NCI-H524 (cell line): Measurements from ENCODE around the gene NSL1.
"Not testable (repeated sequence)": the region's sequence is repeated elsewhere in the genome, so short reads cannot be mapped to it uniquely, and the experiment has no call there.

ENCODE experiments used
- DNase-seq, 2 experiments: peaks; one replicate each; lab custom pipeline; 2025; lab: John Stamatoyannopoulos, UW

Gene NSL1, protein sequence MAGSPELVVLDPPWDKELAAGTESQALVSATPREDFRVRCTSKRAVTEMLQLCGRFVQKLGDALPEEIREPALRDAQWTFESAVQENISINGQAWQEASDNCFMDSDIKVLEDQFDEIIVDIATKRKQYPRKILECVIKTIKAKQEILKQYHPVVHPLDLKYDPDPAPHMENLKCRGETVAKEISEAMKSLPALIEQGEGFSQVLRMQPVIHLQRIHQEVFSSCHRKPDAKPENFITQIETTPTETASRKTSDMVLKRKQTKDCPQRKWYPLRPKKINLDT

DNA sequence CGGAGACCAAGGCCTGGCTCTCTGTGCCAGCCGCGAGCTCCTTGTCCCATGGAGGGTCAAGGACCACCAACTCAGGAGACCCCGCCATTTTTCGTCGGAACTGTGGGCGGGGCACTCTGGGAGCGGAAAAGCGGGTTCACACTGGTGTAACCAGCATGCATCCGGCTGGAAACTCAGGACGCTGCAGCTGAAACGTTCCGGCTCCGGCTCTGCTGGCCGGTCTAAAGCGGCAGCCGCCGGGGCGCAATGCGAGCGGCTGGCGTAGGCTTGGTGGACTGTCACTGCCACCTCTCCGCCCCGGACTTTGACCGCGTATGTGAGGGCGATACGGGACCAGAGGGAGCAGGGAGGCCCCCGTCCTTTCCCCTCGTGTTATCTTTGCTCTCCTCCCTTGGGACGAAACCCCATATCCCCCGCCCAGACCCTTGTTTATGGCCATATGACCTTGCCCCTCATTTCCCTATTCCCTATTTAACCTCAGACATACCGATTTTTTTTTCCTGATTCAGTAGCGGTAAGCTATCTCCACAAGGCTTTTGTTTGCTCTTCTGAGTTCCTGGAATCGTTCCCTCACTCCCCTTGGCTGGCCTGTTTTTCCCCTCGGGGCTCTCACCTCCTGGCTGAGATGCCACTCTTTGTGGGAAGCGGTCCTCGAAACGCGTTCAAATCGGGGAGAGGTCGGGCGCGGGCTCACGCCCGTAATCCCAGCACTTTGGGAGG lies at the start of gene NSL1, which contains the start of gene TATDN3:
NSL1 (minus strand) TSS at position 102 of the 720 bp plus-strand sequence; CDS start at position 88, 14 bp downstream.
TATDN3 (plus strand) TSS at position 219 of the 720 bp plus-strand sequence; CDS start at position 247, 28 bp downstream.
- DNase-seq, result peak; percentile 89 to 92

DNA sequence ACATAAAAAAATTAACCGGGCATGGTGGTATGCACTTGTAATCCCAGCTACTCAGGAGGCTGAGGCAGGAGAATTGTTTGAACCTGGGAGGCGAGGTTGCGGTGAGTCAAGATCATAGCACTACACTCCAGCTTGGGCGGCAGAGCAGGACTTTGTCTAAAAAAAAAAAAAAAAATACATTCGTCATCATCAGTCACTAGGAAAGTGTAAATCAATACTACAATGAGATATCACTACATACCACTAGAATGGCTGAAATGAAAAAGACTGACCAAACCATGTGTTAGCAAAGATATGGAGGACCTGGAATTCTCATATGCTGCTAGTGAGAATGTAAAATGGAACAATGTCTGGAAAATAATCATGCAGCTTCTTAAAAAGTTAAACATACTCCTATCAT lies 46.6 kb upstream of the NSL1 start:
- DNase-seq, result no peak

DNA sequence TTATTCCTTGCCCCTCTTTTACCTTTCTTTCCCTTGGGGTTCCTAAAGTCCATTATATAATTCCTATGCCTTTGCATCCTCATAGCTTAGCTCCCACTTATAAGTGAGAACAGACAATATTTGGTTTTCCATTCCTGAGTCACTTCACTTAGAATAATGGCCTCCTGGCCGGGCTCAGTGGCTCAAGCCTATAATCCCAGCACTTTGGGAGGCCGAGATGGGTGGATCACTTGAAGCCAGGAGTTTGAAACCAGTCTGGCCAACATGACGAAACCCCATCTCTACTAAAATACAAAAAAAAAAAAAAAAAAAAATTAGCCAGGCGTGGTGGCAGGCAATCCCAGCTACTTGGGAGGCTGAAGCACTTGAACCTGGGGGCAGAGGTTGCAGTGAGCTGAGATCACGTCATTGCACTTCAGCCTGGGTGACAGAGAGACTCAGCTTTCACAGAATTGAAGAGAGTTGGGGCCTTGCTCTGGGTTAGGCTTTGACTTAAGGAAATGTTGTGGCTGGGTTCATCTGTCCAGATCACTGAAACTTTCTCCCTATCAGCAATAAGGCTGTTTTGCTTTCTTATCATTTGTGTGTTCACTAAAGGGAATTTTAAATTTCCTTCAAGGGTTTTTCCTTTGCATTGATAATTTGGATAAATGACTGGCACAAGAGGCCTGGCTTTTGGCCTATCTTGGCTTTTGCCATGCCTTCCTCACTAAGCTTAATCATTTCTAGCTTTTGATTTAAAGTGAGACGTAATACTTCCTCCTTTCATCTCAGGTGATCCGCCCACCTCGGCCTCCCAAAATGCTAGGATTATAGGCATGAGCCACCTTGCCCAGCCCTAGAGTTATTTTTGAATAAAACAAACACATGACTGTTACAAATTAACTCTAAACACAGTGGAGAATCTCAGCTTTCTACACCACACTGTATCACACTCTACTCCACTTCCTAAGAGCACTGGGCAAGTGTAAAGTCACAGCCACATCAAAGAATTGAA lies 41.9 kb upstream of the NSL1 start:
- not testable (repeated sequence) for DNase-seq

DNA sequence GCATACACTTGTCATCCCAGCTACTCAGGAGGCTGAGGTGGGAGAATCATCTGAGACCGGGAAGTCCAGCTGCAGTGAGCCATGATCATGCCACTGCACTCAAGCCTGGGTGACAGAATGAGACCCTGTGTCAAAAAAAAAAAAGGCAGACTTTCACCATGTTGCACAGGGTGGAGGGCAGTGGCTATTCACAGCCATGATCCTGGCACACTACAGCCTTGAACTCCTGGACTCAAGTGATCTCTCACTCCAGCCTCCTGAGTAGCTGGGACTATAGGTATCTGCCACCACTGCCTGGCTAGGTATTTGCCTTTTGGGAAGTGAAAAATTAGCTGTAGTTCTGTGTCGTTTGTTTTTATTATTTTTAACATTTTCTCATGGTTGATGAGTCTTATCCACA lies 36.8 kb upstream of the NSL1 start:
- no peak for DNase-seq

DNA sequence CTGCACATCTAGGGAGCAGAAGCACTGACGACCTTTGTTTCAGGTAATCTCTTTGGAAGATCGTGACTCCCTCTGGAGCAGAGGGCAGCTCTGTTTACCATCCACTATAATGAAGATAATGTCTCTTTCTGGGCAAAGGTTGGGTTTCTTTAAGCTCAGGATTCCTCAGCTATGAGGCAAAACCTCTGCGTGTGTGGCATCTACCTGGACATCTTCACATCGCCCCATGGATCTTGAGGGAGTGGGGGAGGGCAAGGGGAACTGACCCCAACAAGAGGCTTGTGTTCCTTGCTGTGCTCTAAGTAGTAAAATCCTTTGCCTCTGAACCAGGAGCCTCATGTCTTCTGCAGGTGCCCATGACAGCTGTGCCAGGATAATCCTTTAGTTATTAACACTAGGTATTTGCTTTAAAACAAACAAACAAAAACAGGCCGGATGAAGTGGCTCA lies 36.3 kb upstream of the NSL1 start:
- DNase-seq, result peak; percentile 29 to 67

DNA sequence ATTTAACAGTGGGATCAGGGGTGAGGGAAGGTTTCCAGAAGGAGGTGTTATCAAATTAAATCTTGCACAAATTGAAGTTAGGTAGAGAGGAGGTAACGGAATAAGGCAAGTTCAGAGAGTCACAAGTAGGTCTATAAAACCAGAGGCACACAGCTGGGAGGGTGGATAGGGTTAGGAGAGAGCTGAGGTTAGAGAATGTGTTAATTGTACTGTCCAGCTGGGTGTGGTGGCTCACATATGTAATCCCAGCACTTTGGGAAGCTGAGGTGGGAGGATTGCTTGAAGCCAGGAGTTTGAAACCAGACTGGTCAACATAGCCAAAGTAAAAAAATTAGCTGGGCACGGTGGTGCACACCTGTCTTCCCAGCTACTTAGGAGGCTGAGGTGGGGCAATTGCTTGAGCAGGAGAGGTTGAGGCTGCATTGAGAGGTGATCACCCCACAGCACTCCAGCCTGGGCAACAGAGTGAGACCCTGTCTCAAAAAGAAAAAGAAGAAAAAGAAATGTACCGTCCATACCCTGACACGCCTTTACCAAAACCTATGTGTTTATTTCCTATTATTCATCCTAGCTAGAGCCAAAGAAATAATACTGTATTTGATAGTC lies 35.7 kb upstream of the NSL1 start:
- DNase-seq, result no peak

DNA sequence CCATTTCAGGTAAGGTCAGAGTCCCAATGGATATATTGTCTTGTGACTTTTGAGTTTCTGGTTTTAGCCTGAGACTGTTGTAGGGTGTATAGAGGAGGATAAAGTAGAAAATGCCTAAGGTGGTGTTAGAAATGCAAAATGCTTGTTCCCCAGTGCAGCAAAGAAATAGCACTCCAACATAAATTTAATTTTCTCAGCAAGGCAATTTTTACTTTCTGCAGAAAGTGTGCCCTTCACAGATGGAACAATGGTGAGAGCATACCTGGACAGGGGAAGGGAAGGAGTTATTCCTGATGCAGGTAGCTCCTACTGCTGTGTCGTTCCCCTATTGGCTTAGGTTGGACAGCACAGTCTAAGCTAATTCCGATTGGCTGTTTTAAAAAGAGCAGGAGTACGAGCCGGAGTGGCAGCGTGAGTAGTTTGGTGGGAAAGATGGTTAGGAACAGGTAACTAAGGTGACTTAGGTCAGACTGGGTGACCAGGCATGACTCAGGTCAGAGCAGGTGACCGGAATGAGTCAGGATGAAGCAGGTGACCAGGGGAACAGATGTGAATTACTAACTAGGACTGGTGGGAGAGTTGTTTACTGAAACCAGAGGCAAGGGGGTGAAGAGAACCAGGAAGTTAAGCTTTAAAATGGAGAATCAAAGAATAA lies 34.3 kb upstream of the NSL1 start:
- DNase-seq, result no peak

DNA sequence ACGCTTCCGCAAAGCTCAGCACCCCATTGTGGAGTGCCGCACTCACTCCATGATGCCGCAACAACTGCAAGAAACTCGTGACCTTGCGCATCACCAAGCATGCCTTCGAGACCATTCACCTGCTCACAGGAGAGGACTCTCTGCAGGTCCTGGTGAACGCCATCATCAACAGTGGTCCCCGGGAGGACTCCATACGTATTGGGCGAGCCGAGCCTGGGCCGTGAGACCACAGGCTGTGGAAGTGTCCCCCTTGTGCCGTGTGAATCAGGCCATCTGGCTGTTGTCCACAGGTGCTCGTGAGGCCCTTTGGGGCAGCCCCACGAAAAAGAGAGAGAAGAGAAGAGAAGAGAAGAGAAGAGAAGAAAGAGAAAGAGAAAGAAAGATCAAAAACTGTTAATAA lies 32.6 kb upstream of the NSL1 start:
- DNase-seq, result no peak

DNA sequence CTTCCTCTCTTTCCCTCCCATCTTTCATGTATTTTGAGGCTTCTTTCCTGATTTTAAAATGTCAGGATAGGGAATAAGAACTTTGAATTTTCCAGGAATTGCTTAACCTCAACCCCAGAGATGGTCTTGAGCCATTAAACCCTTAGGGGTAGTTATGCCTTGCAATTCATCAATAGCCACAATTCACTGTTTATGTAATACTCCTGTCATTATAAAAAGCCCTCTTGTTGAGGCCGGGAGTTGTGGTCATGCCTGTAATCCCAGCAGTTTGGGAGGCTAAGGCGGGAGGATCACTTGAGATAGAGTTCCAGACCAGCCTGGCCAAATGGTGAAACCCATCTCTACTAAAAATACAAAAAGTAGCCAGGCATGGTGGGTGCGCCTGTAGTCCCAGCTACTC lies 31.4 kb upstream of the NSL1 start:
- DNase-seq, result no peak

DNA sequence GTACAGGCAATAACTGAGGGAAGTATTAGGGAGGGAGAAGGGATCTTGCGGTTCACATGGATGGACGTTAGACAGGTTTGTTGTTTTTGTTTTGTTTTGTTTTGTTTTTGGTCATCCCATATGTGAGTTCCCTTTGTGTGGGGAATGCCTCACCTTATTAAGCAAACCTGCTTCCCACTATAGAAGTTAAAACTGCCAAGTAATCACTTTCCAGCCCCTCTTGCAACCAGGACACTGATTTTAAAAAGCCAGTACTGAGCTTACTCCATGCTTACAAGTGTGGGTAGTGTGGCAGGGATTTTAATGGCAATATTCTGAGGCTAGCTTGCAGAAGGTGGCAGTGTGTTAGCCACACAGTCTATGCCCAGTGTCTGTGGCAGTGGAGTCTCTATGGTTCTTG lies 29.4 kb upstream of the NSL1 start:
- no peak for DNase-seq

DNA sequence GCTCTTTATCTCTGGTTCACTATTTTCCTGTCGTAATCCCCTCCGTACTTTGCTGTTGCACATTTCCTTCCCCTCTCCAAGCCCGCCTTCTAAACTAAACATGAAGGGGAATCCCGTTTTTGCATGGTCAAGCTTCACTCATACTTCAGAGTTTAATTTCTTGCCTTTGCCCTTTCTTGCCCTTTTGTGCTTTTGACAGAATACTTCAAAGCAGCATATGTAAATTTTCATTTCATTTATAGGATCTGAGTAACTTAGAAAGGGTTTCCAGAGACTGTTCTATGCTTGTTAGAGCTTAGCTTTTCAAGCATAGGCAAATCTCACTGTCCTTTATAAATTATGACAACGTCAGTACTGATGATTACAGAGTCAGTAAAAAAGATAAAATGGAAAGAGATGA lies 28.1 kb upstream of the NSL1 start:
- no peak for DNase-seq

DNA sequence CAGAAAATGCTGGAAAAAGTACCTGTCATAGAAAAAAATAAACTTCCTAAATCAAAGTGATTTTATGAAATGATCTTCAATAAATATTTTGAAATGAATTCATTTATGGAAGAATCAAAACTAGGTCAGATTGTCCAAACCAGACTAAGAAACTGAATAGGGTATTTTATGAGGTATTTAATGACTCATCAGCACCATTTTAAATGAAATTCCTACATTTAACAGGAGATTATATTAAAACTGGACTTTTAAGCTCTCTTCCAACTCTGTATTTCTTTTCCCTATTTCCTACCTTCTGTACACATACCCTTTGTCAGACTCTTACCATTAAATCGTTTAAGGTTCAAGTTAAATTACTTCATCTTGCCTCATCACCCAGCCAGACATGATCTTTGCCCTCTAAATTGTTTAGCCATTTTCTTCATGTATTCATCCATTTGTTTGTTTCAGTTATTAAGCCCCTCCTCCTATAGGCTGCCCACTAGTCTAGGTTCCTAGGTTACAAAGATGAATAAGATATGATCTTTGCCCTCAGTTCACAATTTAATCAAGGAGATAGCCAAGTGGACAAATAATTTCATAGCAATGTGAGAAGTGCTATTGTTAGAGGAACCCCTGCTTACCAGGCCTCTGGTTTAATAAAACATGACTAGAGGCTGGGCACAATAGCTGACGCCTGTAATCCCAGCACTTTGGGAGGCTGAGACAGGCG lies 25.1 kb upstream of the NSL1 start:
- no peak for DNase-seq

DNA sequence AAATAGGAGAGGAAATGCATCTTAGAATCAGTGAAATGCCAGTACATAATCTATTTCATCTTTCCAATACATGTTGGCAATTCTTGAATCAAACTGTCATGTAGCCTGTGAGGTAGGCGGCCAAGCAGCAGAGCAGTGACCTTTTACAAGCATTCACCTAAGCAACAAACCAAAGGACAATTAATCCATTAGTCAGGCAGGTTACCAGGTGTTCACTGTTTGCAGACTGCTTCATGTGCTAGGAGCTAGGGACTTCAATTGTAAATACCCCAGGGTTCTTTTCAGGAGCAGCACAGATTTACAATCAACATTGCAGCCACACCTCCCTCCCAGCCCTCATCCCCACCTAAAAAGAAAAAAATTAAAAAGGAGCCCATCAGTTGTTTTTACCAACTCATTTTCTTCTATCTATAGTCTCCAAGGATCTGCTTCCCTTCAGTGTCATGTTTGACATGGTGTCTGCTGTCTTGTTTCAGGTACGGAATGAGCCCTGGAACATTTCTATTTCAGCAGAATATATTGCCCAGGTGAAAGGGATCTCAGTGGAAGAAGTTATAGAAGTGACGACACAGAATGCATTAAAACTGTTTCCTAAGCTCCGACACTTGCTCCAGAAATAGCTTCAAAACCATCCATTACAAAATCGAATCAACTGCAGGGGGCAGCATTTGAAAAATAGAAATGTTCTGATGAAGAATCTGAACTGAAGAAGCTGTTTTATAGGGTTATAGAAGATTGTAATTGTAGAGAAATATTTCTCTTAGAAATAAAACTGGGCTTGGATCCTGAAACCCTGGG lies 23.2 kb upstream of the NSL1 start:
- peak in 1 of 2 experiments; percentile 31 for DNase-seq

DNA sequence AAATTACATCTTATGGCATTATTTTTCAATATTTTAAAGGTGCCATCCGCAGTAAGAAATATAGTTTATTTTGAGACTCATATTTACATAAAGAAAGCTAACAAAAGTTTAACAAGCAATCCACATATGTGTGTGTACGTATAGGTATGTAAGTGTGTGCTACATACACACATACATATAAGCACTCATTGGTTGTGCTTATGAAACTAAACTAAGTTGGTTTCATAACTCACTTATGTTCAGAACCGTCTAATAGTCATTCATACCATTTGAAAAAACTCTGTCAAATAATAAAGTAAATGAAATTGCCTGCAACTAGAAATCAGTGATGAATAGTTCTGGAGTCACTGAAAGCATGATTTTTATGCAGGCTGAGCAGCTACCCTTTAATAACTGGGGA lies 14.2 kb upstream of the NSL1 start:
- no peak for DNase-seq

DNA sequence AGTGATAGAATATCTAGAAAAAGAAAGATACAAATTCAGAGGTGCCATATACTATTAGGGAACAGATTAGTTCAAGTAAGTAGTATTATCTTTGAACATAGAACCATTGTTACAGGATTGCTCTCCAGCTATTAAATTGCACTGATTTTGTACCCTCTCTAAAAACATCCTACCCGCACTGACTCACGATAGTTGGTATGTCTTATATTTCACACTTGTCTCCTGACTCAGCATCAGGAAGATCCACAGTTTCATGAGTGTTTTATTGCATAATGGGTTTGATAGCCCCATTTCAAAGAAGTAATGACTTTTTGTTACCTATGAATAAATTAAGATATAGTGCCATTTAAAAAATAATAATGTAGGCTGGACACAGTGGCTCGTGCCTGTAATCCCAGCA lies 6.1 kb upstream of the NSL1 start:
- no peak for DNase-seq

DNA sequence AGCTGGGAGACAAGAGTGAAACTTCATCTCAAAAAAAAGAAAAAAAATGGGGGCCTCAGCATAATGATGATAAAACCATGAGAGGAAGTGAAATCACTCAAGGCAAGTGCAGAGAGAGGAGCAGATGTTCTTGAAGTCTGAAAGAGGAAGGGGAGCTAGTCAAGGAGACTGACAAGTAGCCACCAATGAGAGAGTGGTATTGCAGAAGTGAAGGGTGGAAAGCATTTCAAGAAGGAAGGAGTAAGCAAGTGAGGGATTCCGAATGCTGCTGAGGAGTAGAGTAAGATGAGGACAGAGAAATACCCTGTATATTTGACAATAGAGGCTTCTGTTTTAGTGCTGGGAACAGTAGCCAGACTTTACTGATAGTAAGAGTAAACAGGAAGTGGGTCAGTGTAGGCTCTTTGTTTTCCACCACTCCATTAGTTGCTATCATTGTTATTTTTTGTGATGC lies 3.0 kb upstream of the NSL1 start:
- no peak for DNase-seq

DNA sequence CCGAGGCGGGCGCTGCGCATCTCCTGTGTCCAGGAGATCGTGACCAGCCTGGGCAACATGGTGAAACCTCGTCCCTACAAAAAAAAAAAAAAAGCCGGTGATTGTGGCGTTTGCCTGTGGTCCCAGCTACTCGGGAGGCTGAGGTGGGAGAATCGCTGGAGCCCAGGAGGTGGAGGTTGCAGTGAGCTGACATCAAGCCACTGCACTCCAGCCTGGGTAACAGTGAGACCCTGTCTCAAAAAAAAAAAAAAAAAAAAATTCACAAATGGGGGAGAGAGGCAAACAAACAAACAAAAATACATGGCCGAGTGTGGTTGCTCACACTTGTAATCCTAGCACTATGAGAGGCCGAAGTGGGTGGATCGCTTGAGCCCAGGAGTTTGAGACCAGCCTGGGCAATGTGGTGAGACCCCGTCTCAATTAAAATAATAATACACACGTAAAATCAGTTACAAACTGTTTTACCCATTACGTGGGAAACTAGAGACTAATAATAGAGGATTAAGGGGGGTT lies 875 bp upstream of the NSL1 start:
- no peak for DNase-seq

DNA sequence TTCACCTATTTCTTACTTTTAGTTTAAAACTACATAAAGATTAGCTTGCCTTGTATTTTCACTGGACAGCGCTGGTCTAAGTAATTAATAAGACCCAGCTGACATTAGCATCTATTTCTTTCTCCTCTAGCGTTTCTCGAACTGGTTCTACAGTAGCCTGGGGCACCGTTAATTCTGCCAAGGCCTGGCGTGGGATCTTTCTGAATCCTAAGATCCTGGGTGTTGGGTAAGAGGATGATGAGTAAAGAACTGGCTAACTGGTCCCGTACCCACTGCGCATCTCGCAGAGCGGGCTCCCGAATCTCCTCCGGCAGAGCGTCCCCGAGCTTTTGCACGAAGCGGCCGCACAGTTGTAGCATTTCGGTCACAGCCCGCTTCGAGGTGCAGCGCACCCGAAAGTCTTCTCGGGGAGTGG lies 309 bp downstream of the NSL1 start:
- DNase-seq, result peak in 1 of 2 experiments; percentile 73

DNA sequence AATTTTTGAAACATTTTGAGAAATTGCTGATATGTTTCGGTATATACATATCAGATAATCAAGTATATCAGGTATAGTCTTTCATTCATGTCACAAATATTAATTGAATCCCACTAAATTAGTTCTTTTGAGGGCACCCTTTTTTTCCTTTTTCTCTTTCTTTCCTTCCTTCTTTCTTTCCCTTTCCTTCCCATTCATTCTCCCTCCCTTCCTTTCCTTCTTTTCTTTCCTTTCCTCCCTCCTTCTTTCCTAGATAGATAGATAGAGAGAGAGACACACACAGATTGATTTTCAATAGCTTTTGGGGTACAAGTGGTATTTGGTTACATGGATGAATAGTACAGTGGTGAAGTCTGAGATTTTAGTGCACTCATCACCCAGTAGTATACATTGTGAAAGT lies 5.7 kb downstream of the NSL1 start:
- no peak for DNase-seq
